Measurements from ENCODE around the gene SLPI.
A peak's percentile ranks its signal among the peaks of the same experiment; 100 is the strongest.

Gene SLPI

DNA sequence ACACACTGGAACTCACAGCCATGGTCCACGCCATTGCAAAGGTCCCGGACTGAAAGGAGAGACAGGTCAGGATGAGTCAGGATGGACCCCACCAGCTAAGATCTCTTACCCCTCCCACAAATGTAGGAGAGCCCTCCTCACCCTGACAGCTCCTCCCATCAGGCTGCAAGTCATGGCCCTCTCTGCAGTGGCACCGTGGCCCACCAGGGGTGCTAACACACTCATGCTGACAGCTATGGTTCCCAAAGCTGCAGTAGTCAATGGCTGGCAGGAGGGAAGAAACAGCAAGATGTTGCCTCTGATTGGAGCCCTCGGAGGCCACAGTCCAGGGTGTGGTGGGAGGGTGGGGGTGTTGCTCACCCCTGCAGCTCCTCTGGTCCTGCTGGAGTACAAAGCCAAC is 46.6 kb upstream of the SLPI start:
- DNase-seq (peak; percentile 62), ATAC-seq (ENCODE audit: insufficient read depth, low read depth) (peak; percentile 90)
- Histone ChIP-seq H4K20me1 (ENCODE audit: insufficient read depth, low read length) (no peaks in the 10 kb centered on the region), H3K9me3 (ENCODE audit: insufficient read depth, low read length, severe bottlenecking) (no peaks in the 10 kb centered on the region), H2AFZ (ENCODE audit: low read depth, low read length) (no peak overlapping the region), H3K27me3 (ENCODE audit: insufficient read depth, low read length, poor library complexity) (no peaks in the 10 kb centered on the region), H3K4me2 (ENCODE audit: insufficient read depth, low read length) (no peak overlapping the region), H3K27ac (ENCODE audit: low read length) (no peak overlapping the region), H3K4me3 (ENCODE audit: low read depth in 1 of 2, low read length in 2 of 2) (no peak overlapping the region), H3K79me2 (ENCODE audit: insufficient read depth, low read length) (no peaks in the 10 kb centered on the region), H3K36me3 (ENCODE audit: insufficient read depth, low read length) (no peaks in the 10 kb centered on the region), H3K4me1 (ENCODE audit: insufficient read depth, low read length) (no peaks in the 10 kb centered on the region), H3K9ac (ENCODE audit: low read depth, low read length) (no peak overlapping the region)
- TF ChIP-seq EZH2 (IDR thresholded peaks at IDR 0.05; ENCODE audit: borderline replicate concordance, low read depth, low read length, severe bottlenecking), result no peak
- TF ChIP-seq, protein P1, sequence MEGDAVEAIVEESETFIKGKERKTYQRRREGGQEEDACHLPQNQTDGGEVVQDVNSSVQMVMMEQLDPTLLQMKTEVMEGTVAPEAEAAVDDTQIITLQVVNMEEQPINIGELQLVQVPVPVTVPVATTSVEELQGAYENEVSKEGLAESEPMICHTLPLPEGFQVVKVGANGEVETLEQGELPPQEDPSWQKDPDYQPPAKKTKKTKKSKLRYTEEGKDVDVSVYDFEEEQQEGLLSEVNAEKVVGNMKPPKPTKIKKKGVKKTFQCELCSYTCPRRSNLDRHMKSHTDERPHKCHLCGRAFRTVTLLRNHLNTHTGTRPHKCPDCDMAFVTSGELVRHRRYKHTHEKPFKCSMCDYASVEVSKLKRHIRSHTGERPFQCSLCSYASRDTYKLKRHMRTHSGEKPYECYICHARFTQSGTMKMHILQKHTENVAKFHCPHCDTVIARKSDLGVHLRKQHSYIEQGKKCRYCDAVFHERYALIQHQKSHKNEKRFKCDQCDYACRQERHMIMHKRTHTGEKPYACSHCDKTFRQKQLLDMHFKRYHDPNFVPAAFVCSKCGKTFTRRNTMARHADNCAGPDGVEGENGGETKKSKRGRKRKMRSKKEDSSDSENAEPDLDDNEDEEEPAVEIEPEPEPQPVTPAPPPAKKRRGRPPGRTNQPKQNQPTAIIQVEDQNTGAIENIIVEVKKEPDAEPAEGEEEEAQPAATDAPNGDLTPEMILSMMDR (IDR thresholded peaks at IDR 0.05; ENCODE audit: borderline replicate concordance, extremely low read depth, low read length, poor library complexity, severe bottlenecking), result peak; percentile 71

DNA sequence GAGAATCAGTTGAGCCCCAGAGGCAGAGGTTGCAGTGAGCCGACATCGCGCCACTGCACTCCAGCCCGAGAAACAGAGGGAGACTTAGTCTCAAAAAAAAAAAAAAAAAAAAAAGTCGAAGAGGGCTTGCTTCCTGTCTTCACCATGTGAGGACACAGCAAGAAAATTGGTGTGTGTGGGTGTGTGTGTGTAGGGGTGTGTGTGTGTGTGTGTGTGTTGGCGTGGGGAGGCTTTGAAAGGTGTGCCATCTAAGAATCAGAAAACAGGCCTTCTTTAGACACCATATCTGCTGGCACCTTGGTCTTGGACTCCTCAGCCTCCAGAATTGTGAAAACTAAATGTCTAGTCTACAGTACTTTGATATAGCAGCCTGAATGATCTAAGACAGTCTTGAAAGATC is 45.4 kb upstream of the SLPI start:
- TF ChIP-seq, protein P1 (IDR thresholded peaks at IDR 0.05; ENCODE audit: borderline replicate concordance, extremely low read depth, low read length, poor library complexity, severe bottlenecking), result no peak
- no peak for TF ChIP-seq EZH2 (IDR thresholded peaks at IDR 0.05; ENCODE audit: borderline replicate concordance, low read depth, low read length, severe bottlenecking)
- DNase-seq, result no peak
- H3K79me2 ChIP-seq (ENCODE audit: insufficient read depth, low read length), result no peaks in the 10 kb centered on the region
- H3K4me1 ChIP-seq (ENCODE audit: insufficient read depth, low read length), result no peaks in the 10 kb centered on the region
- H3K27me3 ChIP-seq (ENCODE audit: insufficient read depth, low read length, poor library complexity), result no peaks in the 10 kb centered on the region
- no peak overlapping the region for H3K27ac ChIP-seq (ENCODE audit: low read length)
- H4K20me1 ChIP-seq (ENCODE audit: insufficient read depth, low read length), result no peaks in the 10 kb centered on the region
- no peak overlapping the region for H2AFZ ChIP-seq (ENCODE audit: low read depth, low read length)
- no peaks in the 10 kb centered on the region for H3K36me3 ChIP-seq (ENCODE audit: insufficient read depth, low read length)
- H3K9me3 ChIP-seq (ENCODE audit: insufficient read depth, low read length, severe bottlenecking), result no peaks in the 10 kb centered on the region
- H3K4me2 ChIP-seq (ENCODE audit: insufficient read depth, low read length), result no peak overlapping the region
- H3K9ac ChIP-seq (ENCODE audit: low read depth, low read length), result no peak overlapping the region
- ATAC-seq (ENCODE audit: insufficient read depth, low read depth), result no peak
- no peak overlapping the region for H3K4me3 ChIP-seq (ENCODE audit: low read depth in 1 of 2, low read length in 2 of 2)

DNA sequence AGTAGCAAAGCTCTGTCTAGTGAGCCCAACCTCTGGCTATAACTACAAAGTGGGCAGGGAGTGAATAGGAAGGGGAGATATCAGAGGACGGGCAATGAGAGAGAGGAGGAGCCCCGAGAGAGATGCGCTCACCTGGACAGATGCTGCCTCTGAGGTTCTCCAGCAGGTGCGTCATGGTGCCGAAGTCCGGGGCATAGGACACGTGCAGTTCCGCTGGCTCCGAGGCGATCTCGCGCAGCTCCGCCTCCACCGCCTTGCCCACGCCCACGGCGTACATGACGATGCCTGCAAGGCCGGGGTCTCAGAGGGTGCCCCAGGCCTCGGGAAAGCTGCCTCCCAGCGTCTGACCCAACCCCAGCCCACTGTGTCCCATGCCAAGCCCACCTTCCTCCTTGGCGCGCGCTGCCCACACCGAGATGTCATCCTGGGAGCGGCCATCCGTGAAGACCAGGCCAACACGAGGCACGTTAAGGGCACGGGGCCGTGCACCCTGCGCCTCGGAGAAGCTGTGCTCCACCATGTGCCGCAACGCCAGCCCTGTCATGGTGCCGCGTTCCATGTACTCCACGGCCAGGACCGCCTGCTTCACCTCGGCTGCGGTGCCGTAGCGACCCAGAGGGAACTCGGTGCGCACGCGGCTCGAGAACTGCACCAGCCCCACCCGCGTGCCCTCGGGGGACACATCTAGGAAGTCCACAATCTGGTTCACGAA is 43.6 kb upstream of the SLPI start:
- H3K79me2 ChIP-seq (ENCODE audit: insufficient read depth, low read length), result no peaks in the 10 kb centered on the region
- H3K27me3 ChIP-seq (ENCODE audit: insufficient read depth, low read length, poor library complexity), result no peaks in the 10 kb centered on the region
- H3K9me3 ChIP-seq (ENCODE audit: insufficient read depth, low read length, severe bottlenecking), result no peaks in the 10 kb centered on the region
- H4K20me1 ChIP-seq (ENCODE audit: insufficient read depth, low read length), result no peaks in the 10 kb centered on the region
- H3K4me2 ChIP-seq (ENCODE audit: insufficient read depth, low read length), result no peak overlapping the region
- no peak overlapping the region for H2AFZ ChIP-seq (ENCODE audit: low read depth, low read length)
- no peaks in the 10 kb centered on the region for H3K4me1 ChIP-seq (ENCODE audit: insufficient read depth, low read length)
- no peak overlapping the region for H3K27ac ChIP-seq (ENCODE audit: low read length)
- no peak for TF ChIP-seq EZH2 (IDR thresholded peaks at IDR 0.05; ENCODE audit: borderline replicate concordance, low read depth, low read length, severe bottlenecking)
- TF ChIP-seq, protein P1 (IDR thresholded peaks at IDR 0.05; ENCODE audit: borderline replicate concordance, extremely low read depth, low read length, poor library complexity, severe bottlenecking), result no peak
- no peak overlapping the region for H3K9ac ChIP-seq (ENCODE audit: low read depth, low read length)
- no peak overlapping the region for H3K4me3 ChIP-seq (ENCODE audit: low read depth in 1 of 2, low read length in 2 of 2)
- no peaks in the 10 kb centered on the region for H3K36me3 ChIP-seq (ENCODE audit: insufficient read depth, low read length)
- no peak for DNase-seq
- no peak for ATAC-seq (ENCODE audit: insufficient read depth, low read depth)
